Karpas-422 (cell line): ENCODE results near the gene GPRC6A. TPM values are rescaled to one million over a fixed set of nuclear protein-coding genes. Genes with fewer than 3 reads are reported as not detected.
A peak's percentile ranks its signal among the peaks of the same experiment; 100 is the strongest.

Source experiments
- DNase-seq: peaks from one replicate; pipeline ENCODE4 v3.0.0-alpha.2; 2015
- H2AFZ ChIP-seq: fragments of 200-600 bp; sonication (generic); 2 replicates; pipeline ENCODE4 v1.6.1; 2014; ENCODE audit warnings: antibody characterized with exemption, low read length, mixed read lengths
- H3K27ac ChIP-seq: fragments of 200-600 bp; sonication (generic); 2 replicates; pipeline ENCODE4 v1.5.1; 2014; ENCODE audit warnings: mild to moderate bottlenecking, low read length, moderate library complexity
- H3K27me3 ChIP-seq: fragments of 200-600 bp; sonication (generic); 2 replicates; pipeline ENCODE4 v1.6.1; 2014; ENCODE audit warnings: low read length, mixed read lengths
- H3K36me3 ChIP-seq: fragments of 200-600 bp; sonication (generic); 2 replicates; pipeline ENCODE4 v1.6.1; 2014; ENCODE audit warnings: low read length, mixed read lengths; ENCODE audit not compliant: insufficient read depth
- H3K4me1 ChIP-seq: fragments of 200-600 bp; sonication (generic); 2 replicates; pipeline ENCODE4 v1.6.1; 2014; ENCODE audit warnings: mild to moderate bottlenecking, low read length, mixed read lengths
- H3K4me2 ChIP-seq: fragments of 200-600 bp; sonication (generic); 2 replicates; pipeline ENCODE4 v1.6.1; 2014; ENCODE audit warnings: low read length, low read depth, mild to moderate bottlenecking; ENCODE audit not compliant: poor library complexity, severe bottlenecking
- H3K4me3 ChIP-seq: fragments of 200-600 bp; sonication (generic); 2 replicates; pipeline ENCODE4 v1.5.1; 2014; ENCODE audit warnings: mild to moderate bottlenecking, antibody characterized with exemption, low read length, mixed read lengths
- H3K79me2 ChIP-seq: fragments of 200-600 bp; sonication (generic); 2 replicates; pipeline ENCODE4 v1.6.1; 2014; ENCODE audit warnings: mild to moderate bottlenecking, low read length, mixed read lengths
- H3K9ac ChIP-seq: fragments of 200-600 bp; sonication (generic); 2 replicates; pipeline ENCODE4 v1.6.0; 2014; ENCODE audit warnings: low read length
- H3K9me2 ChIP-seq: fragments of 200-600 bp; sonication (generic), shearing (Covaris generic); replicated peaks from 2 replicates; pipeline ENCODE4 v1.6.0; 2014; ENCODE audit warnings: mild to moderate bottlenecking, low read length, moderate library complexity; ENCODE audit not compliant: insufficient read depth
- H3K9me3 ChIP-seq: fragments of 300-700, 200-600 bp; sonication (generic); 2 replicates; pipeline ENCODE4 v1.6.1; 2014; ENCODE audit warnings: low read length, mixed read lengths
- H4K20me1 ChIP-seq: fragments of 200-600 bp; sonication (generic); 2 replicates; pipeline ENCODE4 v1.6.1; 2014; ENCODE audit warnings: mild to moderate bottlenecking, antibody characterized with exemption, low read length, low read depth; ENCODE audit not compliant: insufficient read depth
- total RNA-seq: library from RNA; depleted of rRNA; stranded (reverse); fragments of >200 nt; shearing (Covaris generic); gene quantifications from 2 replicates; pipeline ENCODE4 v1.2.3, GENCODE V29; 2014; ENCODE audit warnings: low replicate concordance

GPRC6A gene
- total RNA-seq, 1 experiment from 2014 or later = not detected

- Histone ChIP-seq H3K27ac (no peak overlapping the region), H3K4me1 (no peaks in the 10 kb centered on the region), H3K4me3 (no peak overlapping the region), H3K36me3 (no peaks in the 10 kb centered on the region), H3K9ac (no peak overlapping the region), H4K20me1 (no peaks in the 10 kb centered on the region), H3K9me3 (no peaks in the 10 kb centered on the region), H3K27me3 (no peaks in the 10 kb centered on the region), H3K9me2 (no peaks in the 10 kb centered on the region), H3K79me2 (no peaks in the 10 kb centered on the region), H3K4me2 (no peak overlapping the region), H2AFZ (no peak overlapping the region)
- DNase-seq = no peak
Measured at GRCh38 chr6:116812051-116812650, 16.7 kb downstream of the GPRC6A start.

DNA sequence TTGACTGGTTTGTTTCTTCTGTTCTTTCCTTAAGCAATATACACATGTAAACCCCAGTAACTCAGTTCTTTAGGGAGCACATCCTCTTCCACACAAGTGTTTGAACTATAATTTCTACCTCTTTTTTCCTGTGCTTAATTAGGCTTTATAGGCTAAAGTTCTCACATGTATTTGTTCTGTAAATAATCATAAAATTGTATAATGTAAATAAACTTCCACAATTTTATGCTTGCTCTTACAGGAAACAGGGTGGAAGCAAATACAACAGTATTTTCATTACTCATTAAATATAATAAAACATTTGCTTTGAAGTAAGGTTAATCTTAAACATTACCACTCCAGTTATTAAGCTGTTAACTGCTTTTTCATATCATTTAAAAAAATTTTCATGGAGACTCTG lies 26.9 kb downstream of the GPRC6A start:
- no peak overlapping the region for H3K4me2 ChIP-seq
- H3K79me2 ChIP-seq = no peaks in the 10 kb centered on the region
- no peak for DNase-seq
- H3K9me3 ChIP-seq = no peaks in the 10 kb centered on the region
- H4K20me1 ChIP-seq = no peaks in the 10 kb centered on the region
- H3K27me3 ChIP-seq = no peaks in the 10 kb centered on the region
- H2AFZ ChIP-seq = no peak overlapping the region
- H3K9me2 ChIP-seq = no peaks in the 10 kb centered on the region
- no peak overlapping the region for H3K4me3 ChIP-seq
- no peaks in the 10 kb centered on the region for H3K36me3 ChIP-seq
- no peaks in the 10 kb centered on the region for H3K4me1 ChIP-seq
- H3K27ac ChIP-seq = no peak overlapping the region
- no peak overlapping the region for H3K9ac ChIP-seq

GRCh38 chr6:116799945-116800344 lies 28.9 kb downstream of the GPRC6A start:
- DNase-seq = no peak
- H3K4me1 ChIP-seq = no peaks in the 10 kb centered on the region
- no peak overlapping the region for H2AFZ ChIP-seq

DNA sequence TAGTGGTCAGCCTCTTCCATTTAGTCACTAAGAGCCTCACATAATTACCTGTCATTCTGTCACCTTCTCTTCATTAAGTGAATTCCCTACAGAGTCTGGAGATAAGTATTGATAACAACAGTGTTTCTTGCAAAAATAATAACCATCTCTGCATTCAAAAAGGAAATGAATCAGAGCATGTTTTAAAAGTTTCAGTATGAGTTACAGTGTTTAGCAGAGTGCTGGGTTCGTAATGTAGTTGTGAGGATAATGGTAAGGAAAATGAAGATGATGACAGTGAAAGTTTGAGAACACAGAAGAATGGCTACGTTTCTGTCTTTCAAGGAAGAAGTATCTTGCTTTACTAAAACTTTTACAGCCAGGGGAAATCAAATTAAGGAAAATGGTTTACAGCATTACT lies 31.3 kb downstream of the GPRC6A start:
- Histone ChIP-seq H3K9me2 (no peaks in the 10 kb centered on the region), H3K4me3 (no peak overlapping the region), H3K79me2 (no peaks in the 10 kb centered on the region), H2AFZ (no peak overlapping the region), H3K4me1 (no peaks in the 10 kb centered on the region), H3K27me3 (no peaks in the 10 kb centered on the region), H3K4me2 (no peak overlapping the region), H3K9me3 (no peaks in the 10 kb centered on the region), H4K20me1 (no peaks in the 10 kb centered on the region), H3K36me3 (no peaks in the 10 kb centered on the region), H3K9ac (no peak overlapping the region), H3K27ac (no peak overlapping the region)
- DNase-seq = no peak

More at GRCh38 chr6:116799945-116800344, 28.9 kb downstream of the GPRC6A start:
- no peaks in the 10 kb centered on the region for H3K79me2 ChIP-seq
- H3K27ac ChIP-seq = no peak overlapping the region
- H3K9ac ChIP-seq = no peak overlapping the region
- H3K9me3 ChIP-seq = no peaks in the 10 kb centered on the region
- no peaks in the 10 kb centered on the region for H3K9me2 ChIP-seq
- no peaks in the 10 kb centered on the region for H3K27me3 ChIP-seq
- H4K20me1 ChIP-seq = no peaks in the 10 kb centered on the region
- H3K4me3 ChIP-seq = no peak overlapping the region
- no peaks in the 10 kb centered on the region for H3K36me3 ChIP-seq
- no peak overlapping the region for H3K4me2 ChIP-seq

- H2AFZ ChIP-seq = no peak overlapping the region
- DNase-seq = no peak
- H3K4me1 ChIP-seq = no peaks in the 10 kb centered on the region
- no peak overlapping the region for H3K27ac ChIP-seq
- H3K9me3 ChIP-seq = no peaks in the 10 kb centered on the region
- no peaks in the 10 kb centered on the region for H3K27me3 ChIP-seq
- H3K79me2 ChIP-seq = no peaks in the 10 kb centered on the region
- H4K20me1 ChIP-seq = no peaks in the 10 kb centered on the region
- H3K4me2 ChIP-seq = no peak overlapping the region
- H3K9ac ChIP-seq = no peak overlapping the region
- no peaks in the 10 kb centered on the region for H3K36me3 ChIP-seq
- no peaks in the 10 kb centered on the region for H3K9me2 ChIP-seq
- no peak overlapping the region for H3K4me3 ChIP-seq
Measured at GRCh38 chr6:116793224-116793623, 35.7 kb downstream of the GPRC6A start.

DNA sequence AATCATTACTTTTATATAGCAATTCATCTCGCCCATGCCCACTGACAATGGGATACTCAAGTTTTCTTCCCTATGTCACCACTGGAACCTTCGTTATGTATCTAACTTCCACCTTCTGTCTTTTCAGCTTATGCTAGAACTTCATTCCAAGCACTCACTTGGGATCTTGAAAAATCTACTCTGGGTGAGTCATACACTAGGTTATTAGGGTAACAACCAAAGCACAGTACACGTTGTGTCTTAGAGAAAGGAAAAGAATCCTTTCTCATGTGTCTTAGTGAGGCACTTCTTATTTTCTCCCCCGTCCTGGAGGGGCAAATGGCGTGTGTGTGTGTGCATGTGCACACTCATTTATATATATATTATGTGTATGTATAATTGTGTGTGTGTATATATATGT lies 45.0 kb downstream of the GPRC6A start:
- Histone ChIP-seq H3K9me2 (no peaks in the 10 kb centered on the region), H4K20me1 (no peaks in the 10 kb centered on the region), H3K4me3 (no peak overlapping the region), H3K9me3 (no peaks in the 10 kb centered on the region), H3K9ac (no peak overlapping the region), H3K4me1 (no peaks in the 10 kb centered on the region; the same call in 1 of the 2 replicates), H3K27me3 (no peaks in the 10 kb centered on the region), H3K27ac (no peak overlapping the region), H3K79me2 (no peaks in the 10 kb centered on the region), H3K36me3 (no peaks in the 10 kb centered on the region), H3K4me2 (no peak overlapping the region), H2AFZ (no peak overlapping the region)
- DNase-seq = no peak

DNA sequence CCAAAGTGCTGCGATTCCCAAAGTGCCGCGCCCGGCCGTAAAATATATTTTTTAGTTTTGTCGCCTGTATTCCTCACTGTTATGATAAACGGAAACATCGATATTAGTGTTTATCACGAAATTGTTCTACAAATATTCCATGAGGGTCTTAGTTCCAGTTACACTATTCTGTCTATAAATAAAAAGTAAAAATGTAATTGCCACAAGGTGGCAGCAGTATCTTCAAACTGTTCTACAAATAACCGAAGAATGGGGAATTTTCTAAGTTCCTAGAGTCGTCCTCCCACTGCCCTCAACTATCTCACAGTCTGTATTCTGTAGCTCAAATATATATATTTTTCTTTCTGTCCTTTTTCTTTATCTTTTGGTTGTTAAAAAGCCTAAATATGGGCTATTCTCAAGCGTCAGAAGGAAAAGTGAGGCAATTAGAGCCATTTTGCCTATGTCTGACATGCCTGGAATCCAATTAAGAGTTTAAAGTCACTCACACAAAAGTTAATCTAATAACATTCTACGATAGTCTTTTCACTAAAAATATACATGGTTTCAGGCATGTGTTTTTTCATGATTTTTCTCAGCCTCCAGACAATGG lies 49.2 kb downstream of the GPRC6A start:
- no peak overlapping the region for H3K4me2 ChIP-seq
- no peaks in the 10 kb centered on the region for H3K79me2 ChIP-seq
- DNase-seq = peak; percentile 75

DNA sequence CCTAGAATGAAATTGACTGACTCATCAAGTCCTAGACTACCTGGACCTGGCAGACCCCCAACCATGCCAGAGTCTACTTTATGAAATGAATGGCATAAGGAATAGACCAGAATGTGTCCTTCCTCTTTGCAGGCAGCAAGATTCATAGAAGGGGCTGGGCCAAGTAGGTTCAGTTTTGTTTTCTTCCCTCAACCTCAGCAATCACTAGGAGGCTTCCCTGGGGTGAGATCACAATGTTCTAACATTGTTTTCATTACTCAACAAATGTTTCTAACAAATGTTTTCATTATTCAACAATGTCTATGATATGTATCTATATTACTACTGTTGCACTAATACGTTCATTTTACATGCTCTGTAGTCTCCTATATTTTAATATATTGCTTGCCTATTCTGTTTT lies 55.0 kb downstream of the GPRC6A start:
- no peak overlapping the region for H3K4me2 ChIP-seq
- no peaks in the 10 kb centered on the region for H3K4me1 ChIP-seq

More for the DNA sequence above, 49.2 kb downstream of the GPRC6A start:
- no peaks in the 10 kb centered on the region for H3K9me3 ChIP-seq
- H3K27ac ChIP-seq = no peak overlapping the region
- no peaks in the 10 kb centered on the region for H3K36me3 ChIP-seq
- no peaks in the 10 kb centered on the region; the same call in 1 of the 2 replicates for H3K4me1 ChIP-seq
- H3K4me3 ChIP-seq = no peak overlapping the region
- H3K9ac ChIP-seq = no peak overlapping the region
- no peaks in the 10 kb centered on the region for H3K9me2 ChIP-seq
- H3K27me3 ChIP-seq = no peaks in the 10 kb centered on the region
- H2AFZ ChIP-seq = no peak overlapping the region
- no peaks in the 10 kb centered on the region for H4K20me1 ChIP-seq

More for the DNA sequence above, 55.0 kb downstream of the GPRC6A start:
- Histone ChIP-seq H3K4me3 (no peak overlapping the region), H3K9me3 (no peaks in the 10 kb centered on the region), H2AFZ (no peak overlapping the region), H3K36me3 (no peaks in the 10 kb centered on the region), H3K27ac (no peak overlapping the region), H3K9ac (no peak overlapping the region), H3K9me2 (no peaks in the 10 kb centered on the region), H3K79me2 (no peaks in the 10 kb centered on the region), H3K27me3 (no peaks in the 10 kb centered on the region), H4K20me1 (no peaks in the 10 kb centered on the region)
- no peak for DNase-seq
